Right lobe of liver (tissue), 6 donors: ENCODE results near the gene ASAP3. TPM values are rescaled to one million over a fixed set of nuclear protein-coding genes. Genes with fewer than 3 reads are reported as not detected.
"Not testable (repeated sequence)": the region's sequence is repeated elsewhere in the genome, so short reads cannot be mapped to it uniquely, and the experiment has no call there.

Source experiments
- ATAC-seq, 4 donors: fragments of 200-7000 bp; cut with Tn5 transposase; one replicate each; pipeline ENCODE4 v1.9.1; 2020; ENCODE audit warnings: mild to moderate bottlenecking in 4 of 4, moderate library complexity in 4 of 4
- DNase-seq, 3 donors: peaks; one replicate each; pipeline ENCODE4 v3.0.0-alpha.2; 2020
- H3K27ac ChIP-seq, 3 donors: fragments of 200-600 bp; one replicate each; pipeline ENCODE4 v1.8.0; 2022
- H3K27me3 ChIP-seq, 2 donors: fragments of 200-600 bp; one replicate each; pipeline ENCODE4 v1.8.0; 2022
- H3K36me3 ChIP-seq, 4 donors: fragments of 200-600 bp; sonication (generic) in 1 of 4; one replicate each; pipeline versions ENCODE4 v1.5.1 to v1.8.0; 2017 to 2022; ENCODE audit warnings: control low read depth in 1 of 4
- H3K4me1 ChIP-seq, 4 donors: fragments of 200-600 bp; sonication (generic) in 1 of 4; one replicate each; pipeline versions ENCODE4 v1.5.1 to v1.8.0; 2017 to 2022; ENCODE audit warnings: control low read depth in 1 of 4
- H3K4me3 ChIP-seq, 3 donors: fragments of 200-600 bp; one replicate each; pipeline ENCODE4 v1.8.0; 2022
- H3K9me3 ChIP-seq, 4 donors: fragments of 200-600 bp; sonication (generic) in 1 of 4; one replicate each; pipeline versions ENCODE4 v1.5.1 to v1.8.0; 2017 to 2022; ENCODE audit warnings: control low read depth in 1 of 4
- CTCF ChIP-seq, 4 donors: fragments of 200-600 bp in 3 of 4; fragments of 450-650 bp in 1 of 4; IDR thresholded peaks; one replicate each; pipeline versions ENCODE4 v1.5.1 to v1.8.0; 2016 to 2022; ENCODE audit warnings: antibody characterized with exemption in 4 of 4, mild to moderate bottlenecking in 2 of 4
- POLR2A ChIP-seq: fragments of 450-650 bp; IDR thresholded peaks from one replicate; pipeline ENCODE4 v1.6.1; 2017; ENCODE audit warnings: antibody characterized with exemption, mild to moderate bottlenecking
- WGBS: methylation state at CpG from one replicate; pipeline ENCODE4 v1.1.6; 2018; ENCODE audit warnings: low coverage, low lambda C conversion rate; ENCODE audit not compliant: insufficient coverage; ENCODE audit errors: missing lambda C conversion rate; 5-methylcytosine and 5-hydroxymethylcytosine counted together
- intact Hi-C, 2 donors: fragments of 100-400 bp; cut with DNase I; formaldehyde crosslinking; loops; one replicate each; pipeline versions ENCODE4 v1.11.2 to v1.14.1; 2022
- total RNA-seq, 6 experiments: library from RNA; depleted of rRNA in 2 of 6; stranded (reverse); fragments of >200 nt in 2 of 6; fragmentation: NEBNext Ultra II Directional in 3 of 6; extraction: Animal tissue kit (Norgen Biotek cat#: 25700) in 3 of 6; gene quantifications; one replicate each; pipeline versions ENCODE4 v1.1.0 to v1.2.4, GENCODE V29; 2016 to 2023
- donor health status: DM: no; HTN: yes; CAD: no.
- donor health status: DM: no; HTN: no; CAD: no.
- donor health status: DM: no; HTN: no; CAD: no.
- donor health status: DM: no; HTN: yes; CAD: no.
- donor health status: DM: no; HTN: yes; CAD: no.

Gene ASAP3
- total RNA-seq, 6 experiments from 2014 or later = 12.3 to 22.1 (median 16.6) TPM

GRCh38 chr1:23384312-23385058, 99.5 kb downstream of the ASAP3 start:
- no peaks in the 10 kb centered on the region for H3K27me3 ChIP-seq
- H3K9me3 ChIP-seq = no peaks in the 10 kb centered on the region
- peaks cover 0 to 27% (median 6%) of the 10 kb centered on the region in 4 donors for H3K36me3 ChIP-seq
- DNase-seq (no peak), ATAC-seq (peak; percentile 24 to 74 (median 48))
- TF ChIP-seq CTCF (IDR thresholded peaks at IDR 0.05) (no peak), POLR2A (no peak)
- H3K4me3 ChIP-seq = no peak overlapping the region
- no peak overlapping the region for H3K27ac ChIP-seq
- intact Hi-C loops = no loop called here
- WGBS = 53% methylated on average over 9 of the region's 11 CpGs
- H3K4me1 ChIP-seq = no peaks in the 10 kb centered on the region

GRCh38 chr1:23383577-23384311, 100.2 kb downstream of the ASAP3 start:
- intact Hi-C loops = no loop called here
- H3K36me3 ChIP-seq = peaks cover 0 to 27% (median 6%) of the 10 kb centered on the region in 4 donors
- H3K27me3 ChIP-seq = no peaks in the 10 kb centered on the region
- no peaks in the 10 kb centered on the region for H3K9me3 ChIP-seq
- H3K4me1 ChIP-seq = no peaks in the 10 kb centered on the region
- no peak overlapping the region for H3K27ac ChIP-seq
- H3K4me3 ChIP-seq = no peak overlapping the region
- no peak for TF ChIP-seq CTCF (IDR thresholded peaks at IDR 0.05)
- no peak for TF ChIP-seq POLR2A
- ATAC-seq = peak; percentile 23 to 50 (median 31)
- DNase-seq = no peak
- 40% methylated on average over 3 of the region's 8 CpGs for WGBS

- Histone ChIP-seq H3K27me3 (no peaks in the 10 kb centered on the region), H3K4me1 (no peaks in the 10 kb centered on the region), H3K4me3 (no peak overlapping the region), H3K27ac (no peak overlapping the region), H3K36me3 (peaks cover 0 to 27% (median 6%) of the 10 kb centered on the region in 4 donors), H3K9me3 (no peaks in the 10 kb centered on the region)
- intact Hi-C loops = no loop called here
- WGBS = 80% methylated on average over 4 of the region's 5 CpGs
- ATAC-seq (no peak), DNase-seq (no peak)
- TF ChIP-seq CTCF (IDR thresholded peaks at IDR 0.05) = no peak
- no peak for TF ChIP-seq POLR2A
These were observed 102.6 kb downstream of the ASAP3 start for GRCh38 chr1:23381233-23381885.

- WGBS = 56% methylated on average over 5 of the region's 5 CpGs
- H3K27me3 ChIP-seq = no peaks in the 10 kb centered on the region
- H3K36me3 ChIP-seq = peaks cover 0 to 26% (median 6%) of the 10 kb centered on the region in 4 donors
- no peaks in the 10 kb centered on the region for H3K9me3 ChIP-seq
- intact Hi-C loops = no loop called here
- no peak overlapping the region for H3K27ac ChIP-seq
- DNase-seq = no peak
- TF ChIP-seq CTCF (IDR thresholded peaks at IDR 0.05) (no peak), POLR2A (no peak)
- no peak for ATAC-seq
- H3K4me3 ChIP-seq = no peak overlapping the region
- H3K4me1 ChIP-seq = no peaks in the 10 kb centered on the region
These were observed 103.3 kb downstream of the ASAP3 start for GRCh38 chr1:23380719-23381118.

GRCh38 chr1:23380236-23380635, 103.7 kb downstream of the ASAP3 start:
- H3K27me3 ChIP-seq, H3K9me3 ChIP-seq, H3K27ac ChIP-seq, intact Hi-C loops, H3K4me1 ChIP-seq, DNase-seq, ATAC-seq, H3K4me3 ChIP-seq: not testable (repeated sequence)
- 57% methylated on average over 4 of the region's 4 CpGs for WGBS
- H3K36me3 ChIP-seq = peaks cover 0 to 21% (median 6%) of the 10 kb centered on the region in 4 donors
